ENCODE measurements around the gene EHBP1L1. TPM values are rescaled to one million over a fixed set of nuclear protein-coding genes. Genes with fewer than 3 reads are reported as not detected.
A peak's percentile ranks its signal among the peaks of the same experiment; 100 is the strongest.

The EHBP1L1 gene
- total RNA-seq, 1 donor from 2014 or later, result 10.1 TPM

DNA sequence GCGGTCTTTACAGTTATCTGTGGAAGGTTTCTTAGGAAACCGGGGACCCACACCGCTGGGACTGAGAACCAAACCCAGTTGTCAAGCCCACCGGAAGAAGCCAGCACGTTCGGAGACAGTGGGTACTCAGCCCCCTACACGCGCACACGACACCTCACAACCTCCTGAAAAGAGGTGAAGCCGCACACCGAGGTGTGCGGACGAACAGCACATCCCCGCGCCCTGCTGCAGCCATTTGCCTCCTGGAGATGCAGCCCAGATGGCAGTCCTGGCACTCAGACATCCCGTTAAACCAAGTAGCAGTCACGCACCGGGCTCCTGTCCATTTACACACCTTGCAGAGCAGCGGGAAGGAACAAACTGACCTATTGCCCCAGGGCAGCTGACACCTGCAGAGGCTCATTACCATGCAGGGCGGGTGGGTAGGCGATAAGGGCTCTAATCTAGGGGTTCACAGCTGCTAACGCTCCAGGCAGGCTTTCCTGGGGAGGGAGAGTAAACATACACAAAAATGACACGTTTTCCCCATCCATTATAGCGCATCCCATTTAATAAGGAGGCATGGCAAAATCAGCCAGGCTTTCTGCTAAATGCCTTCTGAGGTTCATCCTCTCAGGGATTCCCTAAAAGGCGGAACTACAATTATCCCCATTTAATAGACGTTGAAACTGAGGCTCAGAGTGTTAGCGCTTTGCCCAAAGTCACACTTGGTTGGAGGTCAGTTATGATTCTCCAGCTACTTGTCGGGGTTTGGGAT lies 864 bp upstream of the EHBP1L1 start:
- H3K27ac Mint-ChIP-seq (ENCODE audit: unreplicated experiment), result peak overlapping the region; percentile 77
- no peak for DNase-seq (ENCODE audit: low read depth)

DNA sequence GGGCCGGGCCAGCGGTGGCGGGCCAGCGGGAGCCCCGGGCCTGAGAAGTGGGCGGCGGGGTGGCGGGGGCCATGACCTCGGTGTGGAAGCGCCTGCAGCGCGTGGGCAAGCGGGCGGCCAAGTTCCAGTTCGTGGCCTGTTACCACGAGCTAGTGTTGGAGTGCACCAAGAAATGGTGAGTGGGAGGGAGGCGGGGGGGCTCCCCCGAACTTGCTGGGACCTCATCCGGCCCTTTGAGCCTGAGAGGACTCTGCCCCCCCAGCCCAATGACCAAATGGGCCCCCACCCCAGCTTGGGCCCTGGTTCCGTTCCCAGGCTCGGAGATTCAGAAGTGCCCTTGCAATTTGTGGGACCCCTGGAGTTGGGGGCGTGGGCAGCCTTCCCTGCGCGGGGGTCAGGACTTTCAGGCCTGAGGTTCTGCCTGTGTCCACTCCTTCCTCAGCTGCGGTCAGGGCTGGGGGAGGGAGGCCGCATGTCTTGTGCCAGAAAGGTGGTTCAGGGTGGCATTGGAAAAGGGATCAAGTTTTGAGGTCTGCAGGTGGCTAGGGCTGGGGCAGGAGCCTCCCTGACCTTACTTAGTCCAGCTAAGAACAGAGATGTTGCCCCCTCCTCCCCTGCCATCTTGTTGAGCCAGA lies 496 bp downstream of the EHBP1L1 start:
- Histone ChIP-seq H3K27ac (ENCODE audit: low read depth, low read length) (no peak overlapping the region), H3K4me3 (ENCODE audit: insufficient read depth, low read depth, low read length) (peak overlapping the region; percentile 49), H3K27me3 (ENCODE audit: insufficient read depth, low read length) (no peaks in the 10 kb centered on the region), H3K79me2 (ENCODE audit: insufficient read depth, low read length) (peaks cover 25% of the 10 kb centered on the region), H3K4me1 (ENCODE audit: insufficient read depth, low read length) (peaks cover 52% of the 10 kb centered on the region), H4K20me1 (ENCODE audit: insufficient read depth, low read length) (peaks cover 51% of the 10 kb centered on the region), H3K36me3 (ENCODE audit: insufficient read depth, low read length) (no peaks in the 10 kb centered on the region), H3K9me3 (ENCODE audit: insufficient read depth, low read depth, low read length) (no peaks in the 10 kb centered on the region), H3K4me2 (ENCODE audit: low read length) (peak overlapping the region; percentile 98), H3K9ac (ENCODE audit: low read length) (peak overlapping the region; percentile 55), H2AFZ (ENCODE audit: low read depth, low read length) (no peak overlapping the region)
- Mint-ChIP-seq H3K4me1 (ENCODE audit: low read depth, unreplicated experiment) (peaks cover 29% of the 10 kb centered on the region), H3K9me3 (ENCODE audit: unreplicated experiment) (no peaks in the 10 kb centered on the region), H3K27ac (ENCODE audit: unreplicated experiment) (peak overlapping the region; percentile 11), H3K27me3 (ENCODE audit: low read depth, unreplicated experiment) (peaks cover 13% of the 10 kb centered on the region), H3K4me3 (ENCODE audit: unreplicated experiment) (peak overlapping the region; percentile 54), H3K36me3 (ENCODE audit: low read depth, unreplicated experiment) (peaks cover 6% of the 10 kb centered on the region)
- no peak for DNase-seq (ENCODE audit: low read depth)
- TF ChIP-seq, protein P1, sequence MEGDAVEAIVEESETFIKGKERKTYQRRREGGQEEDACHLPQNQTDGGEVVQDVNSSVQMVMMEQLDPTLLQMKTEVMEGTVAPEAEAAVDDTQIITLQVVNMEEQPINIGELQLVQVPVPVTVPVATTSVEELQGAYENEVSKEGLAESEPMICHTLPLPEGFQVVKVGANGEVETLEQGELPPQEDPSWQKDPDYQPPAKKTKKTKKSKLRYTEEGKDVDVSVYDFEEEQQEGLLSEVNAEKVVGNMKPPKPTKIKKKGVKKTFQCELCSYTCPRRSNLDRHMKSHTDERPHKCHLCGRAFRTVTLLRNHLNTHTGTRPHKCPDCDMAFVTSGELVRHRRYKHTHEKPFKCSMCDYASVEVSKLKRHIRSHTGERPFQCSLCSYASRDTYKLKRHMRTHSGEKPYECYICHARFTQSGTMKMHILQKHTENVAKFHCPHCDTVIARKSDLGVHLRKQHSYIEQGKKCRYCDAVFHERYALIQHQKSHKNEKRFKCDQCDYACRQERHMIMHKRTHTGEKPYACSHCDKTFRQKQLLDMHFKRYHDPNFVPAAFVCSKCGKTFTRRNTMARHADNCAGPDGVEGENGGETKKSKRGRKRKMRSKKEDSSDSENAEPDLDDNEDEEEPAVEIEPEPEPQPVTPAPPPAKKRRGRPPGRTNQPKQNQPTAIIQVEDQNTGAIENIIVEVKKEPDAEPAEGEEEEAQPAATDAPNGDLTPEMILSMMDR (IDR thresholded peaks at IDR 0.05; ENCODE audit: insufficient read depth, low read depth, low read length), result no peak
- TF ChIP-seq EZH2 (IDR thresholded peaks at IDR 0.05; ENCODE audit: insufficient read depth, low read length), result no peak
- FAIRE-seq, result no peak

More for the DNA sequence above, 864 bp upstream of the EHBP1L1 start:
- H3K27me3 ChIP-seq (ENCODE audit: insufficient read depth, low read length), result no peaks in the 10 kb centered on the region
- peaks cover 11% of the 10 kb centered on the region for H3K27me3 Mint-ChIP-seq (ENCODE audit: low read depth, unreplicated experiment)
- peak overlapping the region; percentile 78 for H3K4me3 Mint-ChIP-seq (ENCODE audit: unreplicated experiment)
- H3K9ac ChIP-seq (ENCODE audit: low read length), result peak overlapping the region; percentile 50
- H3K9me3 Mint-ChIP-seq (ENCODE audit: unreplicated experiment), result no peaks in the 10 kb centered on the region
- H3K27ac ChIP-seq (ENCODE audit: low read depth, low read length), result peak overlapping the region; percentile 52
- H2AFZ ChIP-seq (ENCODE audit: low read depth, low read length), result no peak overlapping the region
- H3K9me3 ChIP-seq (ENCODE audit: insufficient read depth, low read depth, low read length), result no peaks in the 10 kb centered on the region
- peaks cover 30% of the 10 kb centered on the region for H3K4me1 Mint-ChIP-seq (ENCODE audit: low read depth, unreplicated experiment)
- H3K36me3 ChIP-seq (ENCODE audit: insufficient read depth, low read length), result no peaks in the 10 kb centered on the region
- no peak for TF ChIP-seq EZH2 (IDR thresholded peaks at IDR 0.05; ENCODE audit: insufficient read depth, low read length)
- TF ChIP-seq, protein P1 (IDR thresholded peaks at IDR 0.05; ENCODE audit: insufficient read depth, low read depth, low read length), result no peak
- no peak for FAIRE-seq
- H3K36me3 Mint-ChIP-seq (ENCODE audit: low read depth, unreplicated experiment), result peaks cover 3% of the 10 kb centered on the region
- H3K4me3 ChIP-seq (ENCODE audit: insufficient read depth, low read depth, low read length), result peak overlapping the region; percentile 48
- H3K4me1 ChIP-seq (ENCODE audit: insufficient read depth, low read length), result peaks cover 58% of the 10 kb centered on the region
- H3K79me2 ChIP-seq (ENCODE audit: insufficient read depth, low read length), result peaks cover 36% of the 10 kb centered on the region
- peak overlapping the region; percentile 98 for H3K4me2 ChIP-seq (ENCODE audit: low read length)
- peaks cover 52% of the 10 kb centered on the region for H4K20me1 ChIP-seq (ENCODE audit: insufficient read depth, low read length)
